ENCODE measurements around the gene CACNA2D1.

CACNA2D1 gene

GRCh38 chr7:82331234-82331633 is 112.3 kb downstream of the CACNA2D1 start:
- no peak for DNase-seq

- no peak for DNase-seq
Observed at GRCh38 chr7:82330706-82331215, 112.8 kb downstream of the CACNA2D1 start.

GRCh38 chr7:82327898-82328297 is 115.7 kb downstream of the CACNA2D1 start:
- no peak for DNase-seq

- DNase-seq, result no peak
Observed at GRCh38 chr7:82325416-82325815, 118.2 kb downstream of the CACNA2D1 start.

DNA sequence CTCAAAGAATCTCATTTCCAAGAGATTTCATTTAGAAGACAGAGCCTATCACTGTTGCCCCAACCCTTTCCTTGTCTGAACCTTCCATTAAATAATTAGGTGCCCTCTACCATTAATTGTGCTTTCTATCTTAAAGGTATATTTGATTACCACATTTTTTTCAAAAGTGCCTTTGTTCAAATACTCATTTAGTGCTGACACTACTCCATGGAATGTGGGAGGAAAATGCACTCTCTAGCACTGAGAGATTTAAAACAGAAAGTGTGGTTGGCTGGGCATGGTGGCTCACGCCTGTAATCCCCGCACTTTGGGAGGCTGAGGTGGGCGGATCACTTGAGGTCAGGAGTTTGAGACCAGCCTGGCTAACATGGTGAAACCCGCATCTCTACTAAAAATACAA is 119.8 kb downstream of the CACNA2D1 start:
- DNase-seq, result no peak

DNA sequence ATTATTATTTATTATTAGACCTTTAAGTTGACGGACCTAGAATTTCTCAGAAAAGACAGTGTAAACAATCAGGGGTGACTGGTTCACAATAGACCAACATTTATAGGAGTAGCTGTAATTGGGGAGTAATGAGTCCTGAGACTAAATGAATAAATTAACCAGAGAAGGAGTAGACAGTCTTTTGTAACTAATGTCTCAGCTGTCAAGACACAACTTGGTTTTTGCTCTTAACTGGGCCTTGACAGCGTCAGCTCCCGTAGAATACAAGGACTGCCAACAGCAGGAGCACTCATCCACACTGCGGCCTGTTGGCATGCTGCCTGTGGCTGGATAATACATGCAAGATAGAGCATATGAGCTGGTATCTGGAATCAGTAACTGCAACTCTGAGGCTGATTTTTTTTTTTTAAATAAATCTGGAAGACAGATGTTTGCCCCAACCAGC is 123.9 kb downstream of the CACNA2D1 start:
- DNase-seq, result no peak

DNA sequence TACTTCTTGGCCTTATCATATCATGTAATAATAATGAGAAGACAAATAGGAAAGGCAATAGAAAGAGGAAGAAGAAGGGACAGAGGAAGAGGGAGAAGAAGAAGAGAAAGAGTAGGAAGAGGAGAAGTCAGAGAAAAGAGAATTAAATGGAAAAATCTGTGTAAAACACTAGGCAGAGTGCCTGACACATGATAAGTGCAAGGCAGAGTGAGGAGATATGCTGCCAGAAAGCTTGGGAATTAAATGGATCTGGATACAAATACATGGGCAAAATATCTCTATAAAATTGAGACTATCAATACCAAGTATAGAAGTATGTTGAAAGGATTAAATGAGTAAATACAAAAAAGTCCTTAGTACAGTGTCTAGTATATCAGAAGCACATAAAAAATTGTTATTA is 124.8 kb downstream of the CACNA2D1 start:
- no peak for DNase-seq

GRCh38 chr7:82317760-82318159 is 125.8 kb downstream of the CACNA2D1 start:
- no peak for DNase-seq

DNA sequence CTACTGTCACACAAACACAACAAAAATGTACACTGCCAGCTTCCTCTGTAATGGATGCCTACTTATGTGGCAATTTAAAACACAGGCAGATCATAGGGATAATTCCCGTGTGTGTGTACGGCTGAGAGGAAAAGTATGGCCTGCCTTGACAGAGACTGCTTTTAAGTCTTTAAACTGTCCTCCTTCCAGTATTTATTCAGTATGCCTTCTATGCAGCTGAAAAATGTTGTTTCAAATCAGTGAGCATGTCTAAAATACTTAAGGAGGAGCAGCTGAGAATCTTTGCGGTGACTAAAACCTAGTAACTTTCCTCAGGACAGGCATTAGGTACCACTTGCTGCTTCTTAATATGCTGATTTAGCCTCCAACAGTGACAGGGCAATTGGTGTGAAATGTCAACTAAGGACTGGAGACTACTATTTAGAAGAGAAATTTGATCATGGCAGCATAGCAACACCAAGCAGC is 126.3 kb downstream of the CACNA2D1 start:
- no peak for DNase-seq

GRCh38 chr7:82313269-82313668 is 130.3 kb downstream of the CACNA2D1 start:
- DNase-seq, result no peak

GRCh38 chr7:82312646-82313045 is 130.9 kb downstream of the CACNA2D1 start:
- no peak for DNase-seq

GRCh38 chr7:82305347-82306005 is 138.1 kb downstream of the CACNA2D1 start:
- no peak for DNase-seq

DNA sequence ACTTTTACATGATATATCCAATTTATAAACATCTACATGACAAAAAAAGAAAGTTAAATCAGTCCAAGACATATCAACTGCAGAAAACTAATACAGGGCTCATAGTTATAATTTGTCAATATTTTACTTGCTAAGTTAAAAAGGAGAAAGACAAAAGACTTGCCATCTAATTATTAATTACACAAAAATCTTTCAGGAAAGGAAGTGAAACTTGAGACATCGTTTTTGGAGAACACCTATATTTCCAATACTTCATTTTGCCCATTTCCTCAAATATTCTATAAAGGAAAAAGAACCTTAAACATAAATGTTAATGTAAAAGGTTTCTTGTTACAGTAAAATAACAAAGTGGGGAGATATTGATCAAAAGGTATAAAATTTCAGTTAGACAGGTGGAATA is 148.7 kb downstream of the CACNA2D1 start:
- no peak for DNase-seq

DNA sequence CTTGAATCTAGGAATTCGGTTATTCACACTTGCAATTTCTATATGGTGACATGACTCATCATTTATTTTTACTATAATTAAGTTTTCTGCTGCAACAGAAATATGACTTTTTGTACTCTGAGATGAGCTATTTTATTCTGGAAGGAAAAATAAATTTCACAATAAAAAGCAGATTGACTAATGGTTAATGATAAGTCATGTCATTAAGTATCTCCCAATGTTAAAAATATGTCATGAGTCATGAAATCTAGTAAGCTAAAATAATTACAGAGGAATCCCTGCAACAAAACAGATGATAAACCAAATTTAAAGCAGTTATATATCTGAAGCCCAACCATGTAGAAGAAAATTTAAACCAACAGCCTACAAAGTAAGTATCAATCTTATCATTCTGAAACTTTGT is 149.2 kb downstream of the CACNA2D1 start:
- no peak for DNase-seq

GRCh38 chr7:82293467-82293866 is 150.1 kb downstream of the CACNA2D1 start:
- no peak for DNase-seq

GRCh38 chr7:82291931-82292330 is 151.6 kb downstream of the CACNA2D1 start:
- DNase-seq, result no peak

GRCh38 chr7:82289889-82290288 is 153.7 kb downstream of the CACNA2D1 start:
- DNase-seq, result no peak

DNA sequence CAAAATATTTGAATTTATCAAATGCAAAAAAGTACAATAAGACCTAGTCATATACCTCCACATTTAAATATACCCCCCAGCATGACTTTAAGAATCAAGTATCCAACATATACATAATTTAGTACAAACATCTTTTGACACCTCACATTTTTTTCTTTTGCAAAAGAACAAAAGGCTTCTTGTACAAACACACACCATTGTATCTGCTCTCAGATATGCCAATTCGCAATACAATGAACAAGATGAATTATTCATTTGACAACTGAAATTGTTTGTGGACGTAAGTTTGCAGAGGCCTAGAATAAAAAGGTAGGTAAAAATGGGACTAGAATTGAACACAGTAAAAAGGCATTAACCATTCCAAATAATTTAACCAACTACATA is 154.4 kb downstream of the CACNA2D1 start:
- DNase-seq, result no peak

GRCh38 chr7:82286798-82287140 is 156.8 kb downstream of the CACNA2D1 start:
- DNase-seq, result no peak

DNA sequence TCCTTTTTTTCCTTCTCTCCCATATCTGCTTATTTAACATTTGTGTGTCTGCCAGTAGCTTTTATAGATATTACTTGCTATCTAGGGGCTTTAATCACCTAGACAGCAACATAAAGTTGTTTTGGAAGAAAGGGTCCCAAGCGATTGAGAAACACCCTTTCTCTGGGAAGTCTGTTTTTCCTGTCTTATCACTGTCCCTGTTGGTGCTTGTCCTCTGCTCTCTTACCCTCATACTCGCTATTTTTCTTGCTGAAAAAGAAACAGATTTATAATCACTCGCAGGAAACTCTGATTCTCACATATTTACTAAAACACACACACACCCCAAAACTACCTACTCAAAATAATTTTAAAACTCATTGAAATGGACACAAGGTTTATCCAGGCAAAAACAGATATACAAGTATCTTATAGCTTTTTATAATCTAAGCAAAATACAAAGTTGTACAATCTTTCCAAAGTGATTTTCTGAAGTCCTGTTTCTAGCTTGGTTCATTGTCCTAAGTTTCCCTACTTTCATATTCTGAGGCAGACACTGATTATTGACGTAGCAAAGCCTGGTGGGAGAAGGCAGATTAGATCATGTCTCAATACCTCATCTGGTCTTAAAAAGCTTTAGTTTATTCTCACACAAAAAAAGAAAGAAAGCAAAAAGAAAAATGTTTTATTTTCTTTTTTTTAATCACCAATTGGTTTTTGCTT is 157.3 kb downstream of the CACNA2D1 start:
- no peak for DNase-seq

- no peak for DNase-seq
Observed at GRCh38 chr7:82284936-82285519, 158.5 kb downstream of the CACNA2D1 start.

GRCh38 chr7:82275342-82275741 is 168.2 kb downstream of the CACNA2D1 start:
- no peak for DNase-seq

- no peak for DNase-seq
Observed at GRCh38 chr7:82274681-82275080, 168.9 kb downstream of the CACNA2D1 start.

- DNase-seq, result no peak
Observed at GRCh38 chr7:82273886-82274285, 169.7 kb downstream of the CACNA2D1 start.
